ENCODE results near the gene RBBP8NL. TPM values are rescaled to one million over a fixed set of nuclear protein-coding genes. Genes with fewer than 3 reads are reported as not detected.

RBBP8NL gene
- total and polyA plus RNA-seq, 2 donors (not counting 3 experiments of a cell fraction or from before 2014, with no cell fraction given) = not detected

GRCh38 chr20:62457098-62457497 is 29.8 kb upstream of the RBBP8NL start:
- no peaks in the 10 kb centered on the region for H3K79me2 ChIP-seq (ENCODE audit: control insufficient read depth, insufficient read depth, low read length)
- BruUV-seq (replicated peaks) = no TSS peak
- TF ChIP-seq MAX (IDR thresholded peaks at IDR 0.05; ENCODE audit: insufficient read depth, insufficient read length) (no peak), POLR2AphosphoS5 (IDR thresholded peaks at IDR 0.05; ENCODE audit: insufficient read depth, low read depth, low read length) (no peak), JUN (IDR thresholded peaks at IDR 0.05; ENCODE audit: borderline replicate concordance, insufficient read depth, insufficient read length, low read depth) (no peak), CTCF (IDR thresholded peaks at IDR 0.05; ENCODE audit: extremely low read depth in 1 of 2, insufficient read depth in 1 of 2, low read depth in 1 of 2, low read length in 2 of 2) (no peak), GATA2 (IDR thresholded peaks at IDR 0.05; ENCODE audit: insufficient read depth, insufficient read length, low read depth, low read length) (no peak), MYC (IDR thresholded peaks at IDR 0.05; ENCODE audit: low read depth, low read length) (no peak), POLR2A (IDR thresholded peaks at IDR 0.05; ENCODE audit: low read depth, low read length) (no peak), EZH2 (IDR thresholded peaks at IDR 0.05; ENCODE audit: borderline replicate concordance, low read depth, low read length, severe bottlenecking) (no peak), FOS (IDR thresholded peaks at IDR 0.05; ENCODE audit: borderline replicate concordance, insufficient read depth, low read length) (no peak)
- POLR2A ChIA-PET = no interaction called here
- FAIRE-seq (no peak), DNase-seq (ENCODE audit: low read depth, low spot score) (no peak)
- no peaks in the 10 kb centered on the region for H3K9me1 ChIP-seq (replicated peaks; ENCODE audit: control insufficient read depth, extremely low read depth, insufficient read depth, low read length)
- no peak overlapping the region for H3K4me2 ChIP-seq (ENCODE audit: insufficient read depth, low read length)
- H3K9ac ChIP-seq (replicated peaks; ENCODE audit: extremely low read depth, insufficient read depth, low read length) = no peak overlapping the region
- no peak overlapping the region for H3K27ac ChIP-seq (ENCODE audit: insufficient read depth, low read depth, low read length)
- CTCF ChIA-PET = no interaction called here
- H4K20me1 ChIP-seq (replicated peaks; ENCODE audit: control insufficient read depth, extremely low read depth, insufficient read depth, low read length) = no peaks in the 10 kb centered on the region
- dilution Hi-C loops (cut with MboI; ENCODE audit: extremely low pct_ligation_motif_present, low sequenced_read_pairs) = no loop called here
- H3K9me3 ChIP-seq (replicated peaks; ENCODE audit: control insufficient read depth, insufficient read depth, low read length) = no peaks in the 10 kb centered on the region
- H3K4me1 ChIP-seq (ENCODE audit: control insufficient read depth, extremely low read depth, insufficient read depth, low read length) = no peaks in the 10 kb centered on the region
- no peak overlapping the region for H2AFZ ChIP-seq (ENCODE audit: low read depth, low read length)
- H3K27me3 ChIP-seq (ENCODE audit: control insufficient read depth in 2 of 2, insufficient read depth in 2 of 2, low read length in 2 of 2) = no peaks in the 10 kb centered on the region
- H3K36me3 ChIP-seq (ENCODE audit: control insufficient read depth in 2 of 2, extremely low read depth in 1 of 2, insufficient read depth in 2 of 2, low read length in 2 of 2) = no peaks in the 10 kb centered on the region
- H3K4me3 ChIP-seq (replicated peaks in 1 of 3; ENCODE audit: insufficient read depth in 1 of 3, low read depth in 1 of 3, low read length in 3 of 3) = no peak overlapping the region
- intact Hi-C loops (cut with micrococcal nuclease) = no loop called here
